Caco-2 (cell line): ENCODE results near the gene ARMC2. TPM values are rescaled to one million over a fixed set of nuclear protein-coding genes. Genes with fewer than 3 reads are reported as not detected.

Source experiments
- BruUV-seq: library from RNA; stranded (reverse); fragments of 400-500 nt; replicated peaks from 2 replicates; lab custom pipeline; 2021; lab: Mats Ljungman, UMichigan
- CTCF ChIA-PET: fragments of 300-600 bp; sonication (Branson Sonifier 250); formaldehyde crosslinking; loops from one replicate; lab custom pipeline; 2022; ENCODE audit warnings: antibody characterized with exemption; lab: Charles Lee
- POLR2A ChIA-PET: fragments of 300-600 bp; sonication (Branson Sonifier 250); formaldehyde crosslinking; loops from one replicate; lab custom pipeline; 2022; ENCODE audit warnings: antibody characterized with exemption; lab: Charles Lee
- DNase-seq, 2 experiments: peaks; one replicate each; pipeline versions ENCODE4 v3.0.0 to v3.0.0-alpha.2; 2020 to 2022
- H3K27me3 ChIP-seq: replicated peaks from 2 replicates; pipeline ENCODE4 v1.6.0; 2011; ENCODE audit warnings: low read length; ENCODE audit not compliant: control insufficient read depth, insufficient read depth
- H3K36me3 ChIP-seq: 2 replicates; pipeline ENCODE4 v1.5.1; 2011; ENCODE audit warnings: low read length; ENCODE audit not compliant: control insufficient read depth, insufficient read depth
- H3K4me1 ChIP-seq: fragments of 250-450 bp; sonication (Bioruptor Pico); 2 replicates; pipeline ENCODE4 v1.5.1; 2020; ENCODE audit warnings: mild to moderate bottlenecking
- H3K4me3 ChIP-seq: 2 replicates; pipeline ENCODE4 v1.5.1; 2011; ENCODE audit warnings: low read depth, mild to moderate bottlenecking, control low read depth, low read length
- H3K9me3 ChIP-seq: fragments of 250-450 bp; sonication (Bioruptor Pico); 2 replicates; pipeline ENCODE4 v1.5.1; 2020; ENCODE audit warnings: mild to moderate bottlenecking, moderate library complexity
- H3K27ac Mint-ChIP-seq: one replicate; pipeline ENCODE4 v1.8.0; 2022; ENCODE audit warnings: mixed read lengths; ENCODE audit not compliant: unreplicated experiment
- H3K27me3 Mint-ChIP-seq: one replicate; pipeline ENCODE4 v1.8.0; 2022; ENCODE audit warnings: mixed read lengths; ENCODE audit not compliant: insufficient read depth, unreplicated experiment
- H3K36me3 Mint-ChIP-seq: one replicate; pipeline ENCODE4 v1.8.0; 2022; ENCODE audit warnings: mild to moderate bottlenecking, mixed read lengths; ENCODE audit not compliant: insufficient read depth, unreplicated experiment
- H3K4me1 Mint-ChIP-seq: one replicate; pipeline ENCODE4 v1.8.0; 2022; ENCODE audit warnings: low read depth, mixed read lengths; ENCODE audit not compliant: unreplicated experiment
- H3K4me3 Mint-ChIP-seq: one replicate; pipeline ENCODE4 v1.8.0; 2022; ENCODE audit warnings: mild to moderate bottlenecking, moderate library complexity, mixed read lengths; ENCODE audit not compliant: unreplicated experiment
- H3K9me3 Mint-ChIP-seq: one replicate; pipeline ENCODE4 v1.8.0; 2022; ENCODE audit warnings: mixed read lengths; ENCODE audit not compliant: unreplicated experiment
- intact Hi-C: fragments of 100-400 bp; cut with micrococcal nuclease; formaldehyde crosslinking; loops from one replicate; pipeline ENCODE4 v1.10.0; 2022; ENCODE audit not compliant: unreplicated experiment
- total RNA-seq: library from RNA; stranded (reverse); gene quantifications from 2 replicates; pipeline ENCODE4 v1.2.3, GENCODE V29; 2022
- TF ChIP-seq, protein P1 (sequence below), 2 experiments: fragments of 200-600 bp in 1 of 2; IDR thresholded peaks; 1 replicate in 1 of 2; 2 replicates in 1 of 2; pipeline versions ENCODE4 v1.5.1 to v1.8.0; 2011 to 2022; ENCODE audit warnings: antibody characterized with exemption in 1 of 2, control low read depth in 1 of 2, inconsistent platforms in 1 of 2, low read depth in 1 of 2, low read length in 1 of 2, mild to moderate bottlenecking in 1 of 2, moderate library complexity in 1 of 2; ENCODE audit not compliant: insufficient read depth in 1 of 2, severe bottlenecking in 1 of 2, unreplicated experiment in 1 of 2

The ARMC2 gene
- total RNA-seq, 1 experiment from 2014 or later: 7.8 TPM

- TSS peak; percentile 86 for BruUV-seq
- Mint-ChIP-seq H3K4me3 (peak overlapping the region; percentile 76), H3K27ac (peak overlapping the region; percentile 74), H3K4me1 (peaks cover 18% of the 10 kb centered on the region), H3K27me3 (no peaks in the 10 kb centered on the region), H3K36me3 (no peaks in the 10 kb centered on the region), H3K9me3 (no peaks in the 10 kb centered on the region)
- Histone ChIP-seq H3K27me3 (no peaks in the 10 kb centered on the region), H3K36me3 (no peaks in the 10 kb centered on the region), H3K9me3 (no peaks in the 10 kb centered on the region), H3K4me1 (peaks cover 28% of the 10 kb centered on the region), H3K4me3 (peak overlapping the region; percentile 82)
- intact Hi-C loops: loop anchor here (1.0 to 5.0 kb wide), 3 partner anchors 32 to 63 kb away; no protein-coding TSS in a partner anchor
- CTCF ChIA-PET: interaction anchor here (1.0 to 1.3 kb wide), 2 partner anchors 29 to 64 kb away, joined by 3 read pairs; no protein-coding TSS in a partner anchor
- DNase-seq: no peak
- TF ChIP-seq, protein P1, sequence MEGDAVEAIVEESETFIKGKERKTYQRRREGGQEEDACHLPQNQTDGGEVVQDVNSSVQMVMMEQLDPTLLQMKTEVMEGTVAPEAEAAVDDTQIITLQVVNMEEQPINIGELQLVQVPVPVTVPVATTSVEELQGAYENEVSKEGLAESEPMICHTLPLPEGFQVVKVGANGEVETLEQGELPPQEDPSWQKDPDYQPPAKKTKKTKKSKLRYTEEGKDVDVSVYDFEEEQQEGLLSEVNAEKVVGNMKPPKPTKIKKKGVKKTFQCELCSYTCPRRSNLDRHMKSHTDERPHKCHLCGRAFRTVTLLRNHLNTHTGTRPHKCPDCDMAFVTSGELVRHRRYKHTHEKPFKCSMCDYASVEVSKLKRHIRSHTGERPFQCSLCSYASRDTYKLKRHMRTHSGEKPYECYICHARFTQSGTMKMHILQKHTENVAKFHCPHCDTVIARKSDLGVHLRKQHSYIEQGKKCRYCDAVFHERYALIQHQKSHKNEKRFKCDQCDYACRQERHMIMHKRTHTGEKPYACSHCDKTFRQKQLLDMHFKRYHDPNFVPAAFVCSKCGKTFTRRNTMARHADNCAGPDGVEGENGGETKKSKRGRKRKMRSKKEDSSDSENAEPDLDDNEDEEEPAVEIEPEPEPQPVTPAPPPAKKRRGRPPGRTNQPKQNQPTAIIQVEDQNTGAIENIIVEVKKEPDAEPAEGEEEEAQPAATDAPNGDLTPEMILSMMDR (IDR thresholded peaks at IDR 0.05; ENCODE audit: insufficient read depth in 1 of 2, low read depth in 1 of 2, low read length in 1 of 2, severe bottlenecking in 1 of 2, unreplicated experiment in 1 of 2): no peak
- POLR2A ChIA-PET: interaction anchor here (0.5 to 1.9 kb wide), 4 partner anchors 37 to 84 kb away, joined by 3 to 5 read pairs (median 4); partner anchors contain the start of gene SESN1
These were observed 161.9 kb downstream of the ARMC2 start for GRCh38 chr6:109009962-109010704.

- peak overlapping the region; percentile 76 for H3K4me3 Mint-ChIP-seq
- no peaks in the 10 kb centered on the region for H3K9me3 Mint-ChIP-seq
- no TSS peak for BruUV-seq
- Histone ChIP-seq H3K27me3 (no peaks in the 10 kb centered on the region), H3K4me1 (peaks cover 28% of the 10 kb centered on the region), H3K9me3 (no peaks in the 10 kb centered on the region), H3K4me3 (no peak overlapping the region), H3K36me3 (no peaks in the 10 kb centered on the region)
- ChIA-PET CTCF (no interaction called here), POLR2A (interaction anchor here (0.6 kb wide), 1 partner anchor 38 kb away, joined by 5 read pairs; no protein-coding TSS in a partner anchor)
- H3K27ac Mint-ChIP-seq: peak overlapping the region; percentile 74
- peak in 1 of 2 experiments; percentile 23 for DNase-seq
- H3K27me3 Mint-ChIP-seq: no peaks in the 10 kb centered on the region
- peaks cover 18% of the 10 kb centered on the region for H3K4me1 Mint-ChIP-seq
- no peaks in the 10 kb centered on the region for H3K36me3 Mint-ChIP-seq
- intact Hi-C loops: no loop called here
- TF ChIP-seq, protein P1 (IDR thresholded peaks at IDR 0.05; ENCODE audit: insufficient read depth in 1 of 2, low read depth in 1 of 2, low read length in 1 of 2, severe bottlenecking in 1 of 2, unreplicated experiment in 1 of 2): no peak
These were observed 162.5 kb downstream of the ARMC2 start for GRCh38 chr6:109010705-109011102.

- H3K9me3 ChIP-seq: no peaks in the 10 kb centered on the region
- no peaks in the 10 kb centered on the region for H3K36me3 ChIP-seq
- POLR2A ChIA-PET: no interaction called here
- no peak overlapping the region for H3K4me3 Mint-ChIP-seq
- peaks cover 18% of the 10 kb centered on the region for H3K4me1 Mint-ChIP-seq
- H3K27me3 ChIP-seq: no peaks in the 10 kb centered on the region
- H3K9me3 Mint-ChIP-seq: no peaks in the 10 kb centered on the region
- TF ChIP-seq, protein P1 (IDR thresholded peaks at IDR 0.05; ENCODE audit: insufficient read depth in 1 of 2, low read depth in 1 of 2, low read length in 1 of 2, severe bottlenecking in 1 of 2, unreplicated experiment in 1 of 2): no peak
- peaks cover 11% of the 10 kb centered on the region for H3K4me1 ChIP-seq
- no peaks in the 10 kb centered on the region for H3K27me3 Mint-ChIP-seq
- intact Hi-C loops: no loop called here
- H3K4me3 ChIP-seq: no peak overlapping the region
- H3K27ac Mint-ChIP-seq: no peak overlapping the region
- no TSS peak for BruUV-seq
- CTCF ChIA-PET: no interaction called here
- no peaks in the 10 kb centered on the region for H3K36me3 Mint-ChIP-seq
- DNase-seq: no peak
These were observed 165.6 kb downstream of the ARMC2 start for GRCh38 chr6:109013656-109014305.
